Measurements from ENCODE around the gene NXN. TPM values are rescaled to one million over a fixed set of nuclear protein-coding genes. Genes with fewer than 3 reads are reported as not detected.

Gene NXN
- total RNA-seq, 2 donors from 2014 or later: 13.9 to 18.9 TPM

- Histone ChIP-seq H3K9me3 (no peaks in the 10 kb centered on the region), H3K27me3 (replicated peaks; ENCODE audit: insufficient read depth) (no peaks in the 10 kb centered on the region), H3K4me3 (no peak overlapping the region), H3K36me3 (no peaks in the 10 kb centered on the region), H3K27ac (no peak overlapping the region), H3K4me1 (ENCODE audit: control insufficient read depth in 1 of 2, low read depth in 2 of 2) (peaks cover 8 to 47% of the 10 kb centered on the region in 2 donors)
- no peak for TF ChIP-seq CTCF (IDR thresholded peaks at IDR 0.05)
- DNase-seq (ENCODE audit: low spot score) (no peak), ATAC-seq (ENCODE audit: insufficient number of reproducible peaks, low FRiP score, low read depth) (no peak)
Observed at GRCh38 chr17:852349-852748, 127.2 kb downstream of the NXN start.

DNA sequence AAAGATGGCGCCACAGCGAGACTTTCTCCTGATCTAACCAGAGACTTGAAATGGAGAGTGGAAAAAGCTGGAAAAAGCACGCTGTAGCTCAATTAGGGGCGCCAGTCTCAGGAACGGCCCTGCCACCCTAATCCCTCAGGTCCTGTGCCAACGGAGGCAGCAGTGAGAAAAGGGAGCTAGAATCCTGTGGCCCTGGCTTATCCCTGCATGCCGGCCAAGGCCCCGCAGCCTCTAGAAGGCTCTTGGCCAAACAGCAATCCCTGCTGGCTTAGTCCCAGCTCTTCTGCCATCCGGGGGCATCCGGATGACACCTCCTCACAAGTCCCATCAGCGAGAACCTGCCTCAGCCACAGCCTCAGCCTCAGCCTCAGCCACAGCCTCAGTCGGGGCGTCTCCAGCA is 127.7 kb downstream of the NXN start:
- Histone ChIP-seq H3K36me3 (no peaks in the 10 kb centered on the region), H3K4me3 (no peak overlapping the region), H3K27ac (no peak overlapping the region), H3K9me3 (no peaks in the 10 kb centered on the region), H3K27me3 (replicated peaks; ENCODE audit: insufficient read depth) (no peaks in the 10 kb centered on the region), H3K4me1 (ENCODE audit: control insufficient read depth in 1 of 2, low read depth in 2 of 2) (peaks cover 8 to 52% of the 10 kb centered on the region in 2 donors)
- no peak for DNase-seq (ENCODE audit: low spot score)
- TF ChIP-seq CTCF (IDR thresholded peaks at IDR 0.05): no peak
- ATAC-seq (ENCODE audit: insufficient number of reproducible peaks, low FRiP score, low read depth): no peak

DNA sequence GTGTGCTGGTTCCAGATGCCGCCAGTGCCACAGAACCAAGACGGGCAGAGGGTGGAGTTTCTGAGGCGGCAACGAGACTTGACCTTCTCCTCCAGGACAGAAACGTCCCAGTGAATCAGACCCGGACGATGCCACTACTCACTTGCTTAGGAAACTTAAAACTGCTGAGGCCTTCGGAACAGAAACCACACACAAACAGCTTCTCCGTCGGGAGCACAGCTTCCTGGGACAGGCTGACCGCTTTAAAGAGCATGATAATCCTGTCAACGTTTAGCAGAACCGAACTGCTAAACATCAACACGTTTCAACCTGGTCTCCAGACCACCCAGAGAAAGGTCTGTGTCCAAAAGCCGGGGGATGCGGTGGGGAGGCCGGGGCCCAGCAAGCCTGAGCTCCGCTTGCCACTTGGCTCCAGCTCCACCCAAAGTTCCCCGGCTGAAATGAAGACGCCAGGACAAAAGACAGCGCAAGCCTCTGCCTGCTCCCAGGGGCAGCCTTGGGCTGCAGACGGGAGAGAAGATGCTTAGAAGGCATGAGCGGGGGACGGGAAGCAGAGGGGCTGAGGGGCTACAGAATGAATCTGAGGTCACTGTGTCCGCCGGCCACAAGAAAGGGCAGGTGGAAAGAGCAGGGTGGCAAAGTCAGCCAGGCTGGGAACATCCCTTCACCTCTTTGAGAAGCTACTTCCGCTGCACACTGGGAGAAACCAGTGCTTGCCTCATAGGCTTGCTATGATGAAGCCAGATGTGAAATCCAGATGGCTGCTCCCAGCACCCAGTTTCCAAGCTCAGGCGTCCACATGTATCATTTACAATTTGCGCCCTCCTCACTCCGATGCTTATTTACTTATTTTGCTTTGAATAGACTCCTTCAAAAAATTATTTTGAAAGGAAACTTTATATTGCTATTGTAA is 128.5 kb downstream of the NXN start:
- Histone ChIP-seq H3K9me3 (no peaks in the 10 kb centered on the region), H3K4me3 (no peak overlapping the region), H3K36me3 (no peaks in the 10 kb centered on the region), H3K27ac (no peak overlapping the region), H3K4me1 (ENCODE audit: control insufficient read depth in 1 of 2, low read depth in 2 of 2) (peaks cover 11 to 51% of the 10 kb centered on the region in 2 donors), H3K27me3 (replicated peaks; ENCODE audit: insufficient read depth) (no peaks in the 10 kb centered on the region)
- no peak for TF ChIP-seq CTCF (IDR thresholded peaks at IDR 0.05)
- ATAC-seq (ENCODE audit: insufficient number of reproducible peaks, low FRiP score, low read depth) (no peak), DNase-seq (ENCODE audit: low spot score) (no peak)

DNA sequence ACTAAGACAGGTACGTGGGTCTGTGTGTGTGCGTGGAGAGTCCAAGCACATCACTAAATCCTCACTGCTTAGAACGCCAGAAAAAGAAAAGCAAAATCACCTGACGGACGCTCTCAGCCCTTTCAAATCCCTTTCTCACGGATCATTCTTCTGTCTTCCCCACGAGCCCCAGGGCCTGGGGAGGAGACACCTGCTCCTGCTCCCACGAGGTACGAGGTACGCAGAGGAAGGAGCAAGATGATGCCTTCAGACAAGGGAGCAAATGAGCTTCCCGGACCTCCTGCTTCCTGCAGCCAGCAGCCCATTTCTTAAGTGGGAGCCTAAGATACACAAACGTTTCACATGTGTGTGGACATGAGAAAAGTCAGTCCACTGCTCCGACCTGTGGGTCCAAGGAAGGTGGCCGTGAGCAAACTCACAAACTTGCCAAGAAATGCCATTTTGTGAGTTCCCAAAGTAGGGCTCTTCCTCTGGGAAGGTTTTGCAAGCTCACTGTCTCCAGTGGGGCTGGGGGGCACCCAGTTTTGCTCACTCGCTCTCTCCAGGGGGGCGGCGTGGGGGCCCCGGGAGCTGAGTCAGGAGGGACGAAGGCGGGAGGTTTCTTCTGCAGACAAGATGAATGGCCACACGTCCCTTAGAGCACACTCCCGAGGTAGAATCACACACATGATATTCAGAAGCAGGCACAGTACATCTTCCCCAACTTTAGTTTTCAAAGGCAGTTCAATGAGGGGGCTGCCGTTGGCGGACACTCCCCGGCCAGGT is 129.3 kb downstream of the NXN start:
- Histone ChIP-seq H3K36me3 (no peaks in the 10 kb centered on the region), H3K27me3 (replicated peaks; ENCODE audit: insufficient read depth) (no peaks in the 10 kb centered on the region), H3K27ac (no peak overlapping the region), H3K4me1 (ENCODE audit: control insufficient read depth in 1 of 2, low read depth in 2 of 2) (peaks cover 4 to 48% of the 10 kb centered on the region in 2 donors), H3K4me3 (no peak overlapping the region), H3K9me3 (no peaks in the 10 kb centered on the region)
- DNase-seq (ENCODE audit: low spot score): no peak
- TF ChIP-seq CTCF (IDR thresholded peaks at IDR 0.05): no peak
- no peak for ATAC-seq (ENCODE audit: insufficient number of reproducible peaks, low FRiP score, low read depth)

- no peaks in the 10 kb centered on the region for H3K36me3 ChIP-seq
- no peak overlapping the region for H3K27ac ChIP-seq
- DNase-seq (ENCODE audit: low spot score) (no peak), ATAC-seq (ENCODE audit: insufficient number of reproducible peaks, low FRiP score, low read depth) (no peak)
- no peaks in the 10 kb centered on the region for H3K9me3 ChIP-seq
- H3K4me3 ChIP-seq: no peak overlapping the region
- TF ChIP-seq CTCF (IDR thresholded peaks at IDR 0.05): no peak
- peaks cover 2 to 42% of the 10 kb centered on the region in 2 donors for H3K4me1 ChIP-seq (ENCODE audit: control insufficient read depth in 1 of 2, low read depth in 2 of 2)
- H3K27me3 ChIP-seq (replicated peaks; ENCODE audit: insufficient read depth): no peaks in the 10 kb centered on the region
Observed at GRCh38 chr17:848402-848801, 131.2 kb downstream of the NXN start.

Measured in thoracic aorta (tissue), 2 donors.